Erythroblast (primary cell): Measurements from ENCODE around the gene SLC30A3.
"Not testable (repeated sequence)": the region's sequence is repeated elsewhere in the genome, so short reads cannot be mapped to it uniquely, and the experiment has no call there.

ENCODE experiments used
- DNase-seq, 2 experiments: peaks; one replicate each; lab custom pipeline; 2025; lab: John Stamatoyannopoulos, UW
- GATA1 ChIP-seq: IDR thresholded peaks from 2 replicates; pipeline ENCODE4 v1.6.1; 2011; ENCODE audit warnings: low read depth, mild to moderate bottlenecking, control low read depth, low read length, moderate library complexity
- POLR2A ChIP-seq: IDR thresholded peaks from 2 replicates; pipeline ENCODE4 v1.6.1; 2011; ENCODE audit warnings: mild to moderate bottlenecking, low read length

SLC30A3 gene

DNA sequence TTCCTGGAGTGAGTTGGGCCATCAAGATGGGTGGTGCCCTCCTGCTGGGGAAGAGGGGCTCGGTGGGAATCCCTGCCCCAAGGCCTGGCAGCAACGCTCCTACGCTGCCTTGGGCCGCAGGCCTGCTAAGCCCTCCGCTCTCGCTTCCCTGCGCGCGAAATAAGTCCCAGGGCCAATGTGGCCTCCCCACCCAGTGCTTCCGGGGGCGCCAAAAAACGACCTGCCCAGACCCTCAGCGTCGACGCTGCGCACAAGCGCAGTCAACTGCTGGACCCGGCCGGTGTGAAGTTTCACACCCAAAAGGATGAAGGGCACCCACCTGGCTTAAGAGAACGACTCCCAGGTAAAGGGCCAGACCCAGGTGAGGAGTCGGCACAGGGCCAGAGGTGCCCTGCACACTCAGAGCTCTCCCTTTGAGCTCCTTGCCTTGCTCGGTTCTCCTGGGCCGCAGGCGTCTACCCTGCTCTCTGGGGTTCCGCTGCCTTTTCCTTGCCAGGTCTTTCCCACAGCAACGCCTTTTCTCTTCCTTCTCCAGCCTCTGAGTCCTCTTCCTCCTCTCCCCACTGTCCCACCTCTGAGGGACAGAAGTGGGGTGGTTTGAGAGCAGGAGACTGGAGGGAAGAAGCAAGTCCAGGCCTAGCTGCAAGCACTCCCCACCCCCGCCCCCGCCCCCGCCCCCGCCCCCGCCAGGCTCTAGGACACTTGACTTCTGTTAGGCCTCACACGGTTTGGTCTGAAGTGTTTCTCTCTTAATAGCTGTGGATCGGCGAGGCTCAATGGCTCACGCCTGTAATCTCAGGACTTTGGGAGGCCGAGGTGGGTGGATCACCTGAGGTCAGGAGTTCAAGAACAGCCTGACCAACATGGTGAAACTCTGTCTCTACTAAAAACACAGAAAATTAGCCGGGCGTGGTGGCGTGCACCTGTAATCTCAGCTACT, 12.6 kb upstream of the SLC30A3 start, which contains the start of gene DNAJC5G:
TSS of gene DNAJC5G (plus strand) at position 223 of the 940 bp plus-strand sequence. CDS start 1,296 bp downstream, outside the sequence.
- no peak for DNase-seq
- TF ChIP-seq GATA1 (no peak), POLR2A (no peak)

DNA sequence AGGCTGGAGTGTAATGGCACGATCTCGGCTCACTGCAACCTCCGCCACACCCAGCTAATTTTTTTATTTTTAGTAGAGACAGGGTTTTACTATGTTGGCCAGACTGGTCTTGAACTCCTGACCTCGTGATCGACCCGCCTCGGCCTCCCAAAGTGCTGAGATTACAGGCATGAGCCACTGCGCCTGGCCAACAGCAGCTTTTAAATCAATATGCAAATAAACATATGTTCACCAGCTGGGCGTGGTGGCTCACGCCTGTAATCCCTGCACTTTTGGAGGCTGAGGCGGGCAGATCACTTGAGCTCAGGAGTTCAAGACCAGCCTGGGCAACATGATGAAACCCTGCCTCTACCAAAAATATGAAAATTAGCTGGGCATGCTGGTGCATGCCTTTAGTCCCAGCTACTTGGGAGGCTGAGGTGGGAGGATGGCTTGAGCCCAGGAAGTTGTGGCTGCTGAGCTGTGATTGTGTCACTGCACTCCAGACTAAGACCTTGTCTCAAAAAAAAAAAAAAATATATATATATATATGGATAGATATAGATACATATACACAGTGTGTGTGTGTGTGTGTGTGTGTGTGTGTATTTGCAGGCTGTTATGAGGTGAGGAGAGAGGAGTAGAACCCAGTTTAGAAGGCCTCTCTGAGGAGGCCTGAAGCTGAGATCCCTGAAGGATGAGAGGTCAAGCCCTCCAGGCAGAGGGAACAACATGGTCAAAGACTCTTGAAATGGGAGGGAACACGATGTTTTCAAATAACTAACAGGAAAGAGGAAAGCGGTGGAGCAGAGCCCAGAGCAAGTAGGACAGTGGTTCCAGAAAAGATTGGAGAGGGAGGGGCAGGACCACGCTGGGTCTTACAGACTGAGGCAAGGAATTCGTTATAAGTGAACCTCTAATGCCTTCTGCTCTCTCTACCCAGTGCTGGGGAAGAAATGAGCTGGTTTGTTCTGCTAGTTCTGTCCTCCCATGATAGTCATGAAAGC, 10.0 kb upstream of the SLC30A3 start:
- not testable (repeated sequence) for DNase-seq

DNA sequence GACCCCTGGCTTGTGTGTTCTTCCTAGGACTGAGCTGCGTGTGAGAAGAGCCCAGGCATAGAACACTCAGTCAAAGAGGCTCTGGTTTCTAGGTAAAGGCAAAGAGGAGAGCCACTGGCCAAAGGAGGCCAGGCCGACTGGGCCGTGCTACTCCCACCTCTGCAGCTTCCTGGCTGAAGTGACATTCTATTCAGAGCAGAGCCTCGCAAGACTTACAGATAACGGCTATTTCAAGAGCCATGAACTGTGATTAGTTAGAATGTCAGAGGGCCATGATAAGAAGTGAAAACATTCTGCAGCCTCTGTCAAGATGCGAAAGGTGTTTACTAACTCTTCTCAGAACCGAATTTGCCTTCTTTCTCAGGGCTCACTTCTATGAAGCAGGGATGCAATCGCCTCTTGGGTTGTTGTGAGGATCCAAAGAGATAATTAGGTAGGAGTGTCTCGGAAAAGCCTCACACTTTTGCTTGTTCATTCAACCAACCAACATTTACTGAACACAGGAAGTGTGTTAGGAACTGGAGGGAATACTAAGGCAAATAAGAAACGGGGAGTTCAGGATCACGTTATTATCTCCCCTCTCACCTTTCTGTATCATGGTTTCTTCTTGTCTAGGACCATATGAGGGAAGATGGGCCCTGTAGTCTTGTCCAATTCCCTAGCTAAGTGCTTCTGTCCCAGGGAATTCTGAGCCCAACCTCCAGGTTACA, 8.9 kb upstream of the SLC30A3 start:
- DNase-seq, result no peak
- TF ChIP-seq POLR2A, result no peak
- TF ChIP-seq GATA1, result no peak

DNA sequence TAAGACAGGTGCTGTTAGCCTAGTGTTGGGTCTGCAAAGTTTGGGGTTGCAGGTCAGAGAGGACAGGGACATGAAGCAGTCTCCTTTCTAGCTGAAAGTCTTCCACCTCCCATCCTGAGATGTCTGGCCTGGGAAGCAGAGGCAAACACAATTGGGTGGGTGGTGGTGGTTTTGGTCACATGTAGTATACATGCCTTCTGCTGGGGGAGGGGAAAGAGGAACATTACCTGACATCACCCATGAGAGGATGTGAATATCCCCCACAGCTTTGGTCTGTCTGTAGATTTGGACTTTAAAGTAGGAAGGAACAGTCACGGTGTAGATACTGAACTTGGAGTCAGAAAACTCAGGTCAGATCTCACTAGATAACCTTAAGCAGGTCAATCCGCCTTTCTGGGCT, 7.8 kb upstream of the SLC30A3 start:
- no peak for TF ChIP-seq GATA1
- no peak for TF ChIP-seq POLR2A
- no peak for DNase-seq

DNA sequence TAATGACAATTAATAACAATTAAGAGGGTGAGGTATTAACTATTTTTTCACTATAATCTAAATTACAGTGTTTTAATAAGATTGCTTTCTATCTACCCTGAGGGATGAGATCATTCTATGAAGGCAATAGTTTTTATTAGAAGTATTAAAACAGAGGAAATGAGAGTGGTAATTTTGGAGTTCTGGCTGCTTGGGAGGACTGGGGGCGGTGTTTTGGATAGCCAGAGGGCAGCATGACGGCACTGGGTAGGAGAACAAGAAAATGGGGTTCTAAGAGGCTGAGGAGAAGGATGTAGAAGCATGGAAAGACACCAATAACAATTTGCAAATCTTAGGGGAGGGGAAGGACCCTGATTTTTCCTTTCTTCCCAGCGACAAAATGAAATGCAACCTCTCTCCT, 7.3 kb upstream of the SLC30A3 start:
- no peak for TF ChIP-seq GATA1
- no peak for TF ChIP-seq POLR2A
- DNase-seq, result no peak

DNA sequence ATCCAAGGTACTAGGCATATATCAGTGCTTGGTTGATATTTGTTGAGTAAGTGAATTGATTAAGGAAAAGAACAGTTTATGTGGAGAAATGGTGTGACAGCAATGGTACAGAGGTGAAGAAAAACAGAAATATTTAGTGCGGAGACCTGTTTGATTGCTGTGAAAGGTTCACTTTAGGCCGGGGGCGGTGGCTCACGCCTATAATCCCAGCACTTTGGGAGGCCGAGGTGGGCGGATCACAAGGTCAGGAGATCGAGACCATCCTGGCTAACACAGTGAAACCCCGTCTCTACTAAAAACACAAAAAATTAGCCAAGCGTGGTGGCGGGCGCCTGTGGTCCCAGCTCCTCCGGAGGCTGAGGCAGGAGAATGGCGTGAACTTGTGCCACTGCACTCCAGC, 5.4 kb upstream of the SLC30A3 start:
- DNase-seq, result not testable (repeated sequence)

DNA sequence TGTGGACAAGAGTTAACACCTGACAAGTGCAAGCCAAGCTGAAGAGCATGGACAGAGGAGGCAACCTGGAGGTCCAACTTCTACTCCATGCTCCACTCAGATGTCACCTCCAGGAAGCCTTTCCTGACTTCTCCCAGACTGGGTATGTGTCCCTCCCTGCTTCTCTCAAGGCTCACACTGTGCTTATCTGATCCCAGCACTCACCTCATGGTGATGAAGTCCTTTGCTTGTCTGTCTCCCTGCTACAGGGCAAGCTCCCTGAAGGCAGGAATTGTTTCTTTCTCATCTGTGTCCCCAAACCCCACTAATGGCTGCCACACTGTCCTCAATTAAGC, 2.7 kb upstream of the SLC30A3 start:
- TF ChIP-seq GATA1 (no peak), POLR2A (no peak)
- no peak for DNase-seq

DNA sequence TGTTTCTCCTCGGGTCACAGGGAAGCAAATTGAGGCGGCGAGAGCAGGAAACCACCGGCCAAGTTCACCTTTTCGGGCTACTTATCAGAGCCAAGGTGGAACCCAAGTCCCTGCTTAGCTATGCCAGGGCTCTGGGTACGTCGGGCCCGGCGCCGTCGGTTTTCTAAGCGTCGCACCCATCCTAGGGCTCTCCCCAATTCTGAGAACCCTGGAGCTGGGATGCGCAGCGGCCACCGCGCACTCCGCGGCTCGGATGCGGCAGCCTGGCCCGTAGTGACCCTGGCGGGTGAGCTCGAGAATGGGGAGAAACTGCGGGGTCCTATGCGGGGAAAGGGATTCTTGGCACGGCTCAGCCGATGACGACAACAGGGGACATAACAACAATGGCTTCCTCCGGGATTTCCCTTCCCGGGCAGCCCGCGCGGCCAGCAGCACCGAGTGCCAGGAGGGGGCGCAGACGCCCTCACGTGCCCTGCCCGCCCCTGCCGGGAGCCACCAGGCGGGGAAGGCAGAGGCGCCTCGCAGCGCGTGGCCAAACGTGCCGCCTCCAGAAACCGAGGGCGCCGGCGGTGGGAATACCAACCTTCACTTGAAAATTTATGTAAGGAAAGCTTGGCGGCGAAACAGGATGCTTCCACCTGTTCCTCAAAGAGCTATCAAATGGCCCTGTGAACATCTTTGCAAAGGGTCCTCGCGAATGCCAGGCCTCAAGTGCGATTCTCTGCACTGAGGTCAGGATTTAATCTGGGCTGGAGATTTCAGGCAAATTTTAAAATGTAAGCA, 2.1 kb upstream of the SLC30A3 start:
- no peak for TF ChIP-seq GATA1
- TF ChIP-seq POLR2A, result no peak
- peak; percentile 51 to 62 for DNase-seq

DNA sequence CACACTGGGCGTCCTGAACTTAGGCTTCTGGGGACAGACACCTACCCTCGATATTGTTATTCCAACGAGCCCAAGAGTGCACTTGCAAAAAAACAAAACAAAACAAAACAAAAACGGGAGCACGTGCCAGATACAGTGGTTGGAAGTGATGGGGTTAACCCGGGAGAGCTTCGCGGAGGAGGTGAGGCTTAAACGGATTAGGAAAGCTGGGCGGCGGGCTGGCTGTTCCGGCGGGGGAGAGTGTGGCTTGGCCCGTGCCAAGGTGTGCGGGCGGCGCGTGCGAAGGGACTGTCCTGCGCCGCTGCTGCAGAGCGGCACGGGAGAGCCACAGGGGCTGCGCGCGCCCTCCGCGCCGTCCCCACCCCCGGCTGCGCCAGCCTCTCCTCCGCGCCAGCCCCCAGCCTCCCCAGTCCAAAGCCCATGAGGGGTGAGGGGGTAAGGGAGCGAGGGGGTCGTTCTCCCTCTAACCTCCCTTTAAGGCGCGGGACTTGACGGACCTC, 1.5 kb upstream of the SLC30A3 start:
- DNase-seq, result no peak

DNA sequence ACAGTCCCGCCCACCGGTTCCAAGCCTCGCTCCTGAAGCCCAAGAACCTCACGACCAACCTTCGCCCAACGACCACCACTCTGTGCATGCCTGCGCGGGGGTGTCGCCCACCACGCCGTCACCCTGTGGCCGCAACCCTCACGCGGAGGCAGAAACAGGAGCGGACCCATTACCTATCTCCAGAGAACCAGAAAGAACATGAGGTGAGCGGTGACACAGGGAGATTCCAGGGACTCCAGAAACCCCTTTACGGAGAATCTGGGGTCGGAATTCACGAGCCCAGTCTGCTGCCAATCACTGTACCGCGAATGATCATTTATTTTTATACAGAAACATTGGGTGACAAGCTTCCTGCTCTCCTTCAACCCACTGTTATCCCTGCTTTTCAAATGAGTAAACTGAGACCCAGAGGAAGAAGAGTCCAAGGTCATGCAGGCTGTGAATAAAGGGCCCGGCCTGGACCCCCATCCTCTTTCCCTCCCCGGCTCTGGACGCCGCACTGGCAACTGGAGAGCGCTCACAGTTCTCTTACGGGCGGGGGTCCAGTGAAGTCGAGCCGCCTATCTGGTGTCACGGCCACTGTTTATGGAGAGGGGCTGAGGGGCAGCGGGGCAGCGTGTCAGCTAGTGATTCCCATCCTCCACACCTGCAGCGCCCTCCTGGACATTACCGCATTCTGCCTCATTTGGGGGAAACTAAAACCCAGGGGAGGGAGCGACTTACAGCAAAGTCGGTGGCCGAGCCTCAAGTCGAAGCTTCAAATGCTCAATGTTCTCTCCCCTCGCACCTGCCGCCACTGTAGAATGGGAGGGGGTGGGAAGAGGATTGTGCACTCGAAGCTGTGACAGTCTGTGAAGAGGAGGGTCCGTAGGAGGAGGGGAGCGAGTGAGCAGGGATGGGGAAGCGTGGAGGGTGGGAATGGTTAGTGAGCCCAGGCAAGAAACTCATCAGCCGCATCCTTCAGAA, 723 bp upstream of the SLC30A3 start:
- no peak for TF ChIP-seq POLR2A
- no peak for TF ChIP-seq GATA1
- DNase-seq, result no peak

More for the DNA sequence above, 1.5 kb upstream of the SLC30A3 start:
- no peak for TF ChIP-seq POLR2A
- no peak for TF ChIP-seq GATA1

DNA sequence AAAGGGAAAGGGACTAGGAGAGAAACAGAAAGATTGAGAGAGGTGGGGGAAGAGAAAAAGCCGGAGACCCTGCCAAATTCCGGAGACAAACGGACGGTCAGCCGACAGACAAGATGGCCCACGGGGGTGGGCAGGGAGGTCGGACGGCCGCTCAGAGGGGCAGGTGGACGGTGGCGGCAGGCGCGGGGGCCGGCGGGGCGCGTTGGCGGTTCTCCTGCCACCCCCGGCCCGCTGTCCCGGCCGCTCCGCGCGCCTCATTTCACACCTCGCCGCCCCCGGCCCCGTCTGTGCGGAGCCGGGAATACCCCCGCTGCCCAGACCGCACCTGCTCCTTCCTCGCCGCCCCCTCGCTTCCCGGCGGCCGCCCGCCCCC, 935 bp downstream of the SLC30A3 start:
- no peak for DNase-seq
- TF ChIP-seq GATA1 (no peak), POLR2A (no peak)
